Trophoblast cell (in vitro differentiated cells and primary cell): ENCODE data around the gene RSBN1L.

Experiments used
- DNase-seq, 2 donors: peaks; one replicate each; pipeline ENCODE4 v3.0.0-alpha.2; 2016
- H2AFZ ChIP-seq: 2 replicates; pipeline ENCODE4 v1.6.1; 2013; ENCODE audit warnings: low read length, moderate library complexity, mild to moderate bottlenecking; ENCODE audit not compliant: insufficient read depth, poor library complexity
- H2AK5ac ChIP-seq: 2 replicates; pipeline ENCODE4 v1.6.1; 2013; ENCODE audit warnings: mild to moderate bottlenecking, low read length
- H2BK120ac ChIP-seq: 2 replicates; pipeline ENCODE4 v1.6.1; 2013; ENCODE audit warnings: low read length, mild to moderate bottlenecking, moderate library complexity; ENCODE audit not compliant: insufficient read depth, poor library complexity
- H2BK12ac ChIP-seq: 2 replicates; pipeline ENCODE4 v1.6.1; 2013; ENCODE audit warnings: mild to moderate bottlenecking, low read length, moderate library complexity
- H2BK5ac ChIP-seq: 2 replicates; pipeline ENCODE4 v1.6.1; 2013; ENCODE audit warnings: low read length, low read depth, moderate library complexity, mild to moderate bottlenecking; ENCODE audit not compliant: poor library complexity
- H3K14ac ChIP-seq: 2 replicates; pipeline ENCODE4 v1.6.1; 2013; ENCODE audit warnings: mild to moderate bottlenecking, low read length
- H3K18ac ChIP-seq: 2 replicates; pipeline ENCODE4 v1.6.1; 2013; ENCODE audit warnings: mild to moderate bottlenecking, low read length
- H3K23ac ChIP-seq: 2 replicates; pipeline ENCODE4 v1.6.1; 2013; ENCODE audit warnings: low read length
- H3K27ac ChIP-seq: 2 replicates; pipeline ENCODE4 v1.5.1; 2013; ENCODE audit warnings: low read depth, mild to moderate bottlenecking, inconsistent platforms, low read length, moderate library complexity
- H3K27me3 ChIP-seq: 2 replicates; pipeline ENCODE4 v1.6.1; 2013; ENCODE audit warnings: inconsistent platforms, mild to moderate bottlenecking, low read length, moderate library complexity; ENCODE audit not compliant: insufficient read depth
- H3K36me3 ChIP-seq, 2 experiments: 1 replicate in 1 of 2; 2 replicates in 1 of 2; pipeline ENCODE4 v1.6.1; 2013; ENCODE audit warnings: low read length in 2 of 2, mild to moderate bottlenecking in 2 of 2, moderate library complexity in 1 of 2; ENCODE audit not compliant: insufficient read depth in 2 of 2, control insufficient read depth in 1 of 2
- H3K4ac ChIP-seq: 2 replicates; pipeline ENCODE4 v1.6.1; 2013; ENCODE audit warnings: low read depth, mild to moderate bottlenecking, low read length, moderate library complexity
- H3K4me1 ChIP-seq, 2 experiments: 1 replicate in 1 of 2; 2 replicates in 1 of 2; pipeline ENCODE4 v1.6.1; 2013; ENCODE audit warnings: low read length in 2 of 2, mild to moderate bottlenecking in 2 of 2, moderate library complexity in 1 of 2; ENCODE audit not compliant: insufficient read depth in 2 of 2, control insufficient read depth in 1 of 2
- H3K4me2 ChIP-seq: 2 replicates; pipeline ENCODE4 v1.6.1; 2013; ENCODE audit warnings: inconsistent platforms, mild to moderate bottlenecking, low read length, moderate library complexity
- H3K4me3 ChIP-seq: 2 replicates; pipeline ENCODE4 v1.5.1; 2013; ENCODE audit warnings: mild to moderate bottlenecking, low read depth, low read length, inconsistent platforms
- H3K79me1 ChIP-seq: one replicate; pipeline ENCODE4 v1.6.1; 2013; ENCODE audit warnings: low read length
- H3K79me2 ChIP-seq: 2 replicates; pipeline ENCODE4 v1.6.1; 2013; ENCODE audit warnings: low read length, mild to moderate bottlenecking; ENCODE audit not compliant: control insufficient read depth, insufficient read depth, poor library complexity
- H3K9ac ChIP-seq: 2 replicates; pipeline ENCODE4 v1.6.1; 2013; ENCODE audit warnings: mild to moderate bottlenecking, low read length
- H3K9me3 ChIP-seq: 2 replicates; pipeline ENCODE4 v1.6.1; 2013; ENCODE audit warnings: low read depth, mild to moderate bottlenecking, control low read depth, inconsistent platforms, low read length; ENCODE audit not compliant: insufficient read depth
- H4K12ac ChIP-seq: 2 replicates; pipeline ENCODE4 v1.6.1; 2013; ENCODE audit warnings: low read depth, mild to moderate bottlenecking, low read length, moderate library complexity
- H4K8ac ChIP-seq: 2 replicates; pipeline ENCODE4 v1.6.1; 2013; ENCODE audit warnings: low read depth, mild to moderate bottlenecking, low read length, moderate library complexity
- H4K91ac ChIP-seq: one replicate; pipeline ENCODE4 v1.6.1; 2013; ENCODE audit warnings: low read depth, mild to moderate bottlenecking, low read length, moderate library complexity
- WGBS: extraction: QIAGEN DNeasy Blood & Tissue Kit; methylation state at CpG from one replicate; pipeline ENCODE4 v1.1.7; 2013; ENCODE audit warnings: missing lambda C conversion rate; ENCODE audit not compliant: insufficient read length, insufficient coverage; ENCODE audit errors: extremely low coverage; 5-methylcytosine and 5-hydroxymethylcytosine counted together

Gene RSBN1L

GRCh38 chr7:77771901-77772300 lies 75.6 kb downstream of the RSBN1L start:
- Histone ChIP-seq H3K79me2 (no peaks in the 10 kb centered on the region), H2BK5ac (no peak overlapping the region), H3K14ac (no peak overlapping the region), H3K23ac (no peak overlapping the region), H4K8ac (no peak overlapping the region), H4K12ac (no peak overlapping the region), H3K9me3 (no peaks in the 10 kb centered on the region), H3K4me3 (no peak overlapping the region), H3K18ac (no peak overlapping the region), H3K27ac (no peak overlapping the region), H2AFZ (no peak overlapping the region), H3K36me3 (peaks cover 3 to 17% of the 10 kb centered on the region in 2 experiments), H3K4me1 (no peaks in the 10 kb centered on the region), H2AK5ac (no peak overlapping the region), H3K79me1 (peaks cover 1% of the 10 kb centered on the region), H3K4me2 (no peak overlapping the region), H3K9ac (no peak overlapping the region), H3K27me3 (no peaks in the 10 kb centered on the region), H3K4ac (no peak overlapping the region), H2BK120ac (no peak overlapping the region), H4K91ac (no peak overlapping the region), H2BK12ac (no peak overlapping the region)
- no peak for DNase-seq

- no peak for DNase-seq
- no CpG with 5 or more reads among the region's 2 CpGs for WGBS
Observed at GRCh38 chr7:77778535-77778934, 82.3 kb downstream of the RSBN1L start.

GRCh38 chr7:77782383-77782782 lies 86.1 kb downstream of the RSBN1L start:
- Histone ChIP-seq H3K79me2 (no peaks in the 10 kb centered on the region), H3K36me3 (peaks cover 1 to 4% of the 10 kb centered on the region in 2 experiments), H3K27me3 (no peaks in the 10 kb centered on the region), H3K14ac (no peak overlapping the region), H3K4me3 (no peak overlapping the region), H4K91ac (no peak overlapping the region), H3K4me1 (no peaks in the 10 kb centered on the region), H3K79me1 (no peaks in the 10 kb centered on the region), H2AK5ac (no peak overlapping the region), H3K4ac (no peak overlapping the region), H3K9me3 (no peaks in the 10 kb centered on the region), H3K18ac (no peak overlapping the region), H3K4me2 (no peak overlapping the region), H3K27ac (no peak overlapping the region), H3K9ac (no peak overlapping the region), H2BK120ac (no peak overlapping the region), H4K8ac (no peak overlapping the region), H2AFZ (no peak overlapping the region), H2BK12ac (no peak overlapping the region), H3K23ac (no peak overlapping the region), H4K12ac (no peak overlapping the region), H2BK5ac (no peak overlapping the region)
- WGBS = no CpG with 5 or more reads among the region's 4 CpGs
- DNase-seq = no peak

More at GRCh38 chr7:77778535-77778934, 82.3 kb downstream of the RSBN1L start:
- no peak overlapping the region for H3K4me3 ChIP-seq
- H2AK5ac ChIP-seq = no peak overlapping the region
- no peak overlapping the region for H4K8ac ChIP-seq
- no peak overlapping the region for H3K4ac ChIP-seq
- peaks cover 6 to 8% of the 10 kb centered on the region in 2 experiments for H3K36me3 ChIP-seq
- no peak overlapping the region for H3K18ac ChIP-seq
- H3K4me2 ChIP-seq = no peak overlapping the region
- H3K79me1 ChIP-seq = no peaks in the 10 kb centered on the region
- no peak overlapping the region for H2BK12ac ChIP-seq
- H4K12ac ChIP-seq = no peak overlapping the region
- H3K23ac ChIP-seq = no peak overlapping the region
- no peak overlapping the region for H2BK5ac ChIP-seq
- no peaks in the 10 kb centered on the region for H3K27me3 ChIP-seq
- H3K4me1 ChIP-seq = no peaks in the 10 kb centered on the region
- no peak overlapping the region for H2BK120ac ChIP-seq
- H2AFZ ChIP-seq = no peak overlapping the region
- H3K27ac ChIP-seq = no peak overlapping the region
- H3K9me3 ChIP-seq = no peaks in the 10 kb centered on the region
- no peak overlapping the region for H3K14ac ChIP-seq
- no peak overlapping the region for H3K9ac ChIP-seq
- no peak overlapping the region for H4K91ac ChIP-seq
- H3K79me2 ChIP-seq = no peaks in the 10 kb centered on the region

GRCh38 chr7:77783111-77783510 lies 86.9 kb downstream of the RSBN1L start:
- no peak overlapping the region for H2AK5ac ChIP-seq
- H3K79me1 ChIP-seq = no peaks in the 10 kb centered on the region
- H2AFZ ChIP-seq = no peak overlapping the region
- no peak overlapping the region for H3K18ac ChIP-seq
- no peak overlapping the region for H3K4me2 ChIP-seq
- H3K27ac ChIP-seq = no peak overlapping the region
- H3K27me3 ChIP-seq = no peaks in the 10 kb centered on the region
- H3K4ac ChIP-seq = no peak overlapping the region
- H2BK5ac ChIP-seq = no peak overlapping the region
- H2BK120ac ChIP-seq = no peak overlapping the region
- H3K14ac ChIP-seq = no peak overlapping the region
- H3K4me1 ChIP-seq = no peaks in the 10 kb centered on the region
- WGBS = no CpG with 5 or more reads among the region's 1 CpG
- no peak overlapping the region for H4K12ac ChIP-seq
- H3K9me3 ChIP-seq = no peaks in the 10 kb centered on the region
- H3K36me3 ChIP-seq = peaks cover 1 to 4% of the 10 kb centered on the region in 2 experiments
- no peak overlapping the region for H3K9ac ChIP-seq
- no peak for DNase-seq
- no peak overlapping the region for H4K91ac ChIP-seq
- no peak overlapping the region for H3K4me3 ChIP-seq
- H2BK12ac ChIP-seq = no peak overlapping the region
- no peaks in the 10 kb centered on the region for H3K79me2 ChIP-seq
- H3K23ac ChIP-seq = no peak overlapping the region
- H4K8ac ChIP-seq = no peak overlapping the region
